GM18858 (cell line): ENCODE measurements around the gene ITIH4.
"Not testable (repeated sequence)": the region's sequence is repeated elsewhere in the genome, so short reads cannot be mapped to it uniquely, and the experiment has no call there.

Experiments used
- ATAC-seq: cut with Tn5 transposase; IDR thresholded peaks from one replicate; pipeline ENCODE4 v1.9.1; 2021; ENCODE audit not compliant: unreplicated experiment

Gene ITIH4

GRCh38 chr3:52787246-52787645, 43.2 kb downstream of the ITIH4 start:
- no peak for ATAC-seq

- ATAC-seq: no peak
Observed at GRCh38 chr3:52786330-52787215, 43.9 kb downstream of the ITIH4 start.

GRCh38 chr3:52784931-52785590, 45.4 kb downstream of the ITIH4 start:
- no peak for ATAC-seq

GRCh38 chr3:52784021-52784621, 46.4 kb downstream of the ITIH4 start:
- no peak for ATAC-seq

GRCh38 chr3:52783211-52783555, 47.3 kb downstream of the ITIH4 start:
- no peak for ATAC-seq

GRCh38 chr3:52782412-52783210, 47.9 kb downstream of the ITIH4 start:
- ATAC-seq: no peak

- no peak for ATAC-seq
Observed at GRCh38 chr3:52781741-52782140, 48.7 kb downstream of the ITIH4 start.

GRCh38 chr3:52779837-52780585, 50.5 kb downstream of the ITIH4 start:
- ATAC-seq: no peak

- peak; percentile 79 for ATAC-seq
Observed at GRCh38 chr3:52779011-52779836, 51.2 kb downstream of the ITIH4 start.

GRCh38 chr3:52777959-52778805, 52.3 kb downstream of the ITIH4 start:
- ATAC-seq: no peak

- ATAC-seq: no peak
Observed at GRCh38 chr3:52777127-52777958, 53.1 kb downstream of the ITIH4 start, which contains the start of gene ITIH1. TSS of gene ITIH1 (plus strand) at chr3:52777599. CDS start at chr3:52777616, 17 bp downstream.

GRCh38 chr3:52776486-52776885, 54.0 kb downstream of the ITIH4 start:
- ATAC-seq: not testable (repeated sequence)

GRCh38 chr3:52775877-52776276, 54.6 kb downstream of the ITIH4 start:
- ATAC-seq: no peak

- ATAC-seq: no peak
Observed at GRCh38 chr3:52774901-52775864, 55.3 kb downstream of the ITIH4 start.

- no peak for ATAC-seq
Observed at GRCh38 chr3:52774066-52774713, 56.3 kb downstream of the ITIH4 start.
